ENCODE data around the gene DEF6. TPM values are rescaled to one million over a fixed set of nuclear protein-coding genes. Genes with fewer than 3 reads are reported as not detected.
A peak's percentile ranks its signal among the peaks of the same experiment; 100 is the strongest.

Gene DEF6
- total and polyA plus RNA-seq, 2 of the 13 experiments (the other 11 are each of a cell fraction or from before 2014, with no cell fraction given), result 5.2 to 10.0 TPM

- TF ChIP-seq SP4 (CRISPR knock-in tag; IDR thresholded peaks at IDR 0.05) (peak; percentile 99), RCOR2 (CRISPR knock-in tag; IDR thresholded peaks at IDR 0.05) (peak; percentile 63; the same call in 1 of the 2 replicates), ZSCAN29 (CRISPR knock-in tag; conservative IDR thresholded peaks at IDR 0.05) (peak; percentile 66; the same call in 1 of the 2 replicates), SPEN (CRISPR knock-in tag; IDR thresholded peaks at IDR 0.05; ENCODE audit: low read depth) (peak; percentile 77), ZBTB20 (CRISPR knock-in tag; IDR thresholded peaks at IDR 0.05; ENCODE audit: borderline replicate concordance, low read depth) (peak; percentile 38; the same call in 1 of the 2 replicates), IRX3 (CRISPR knock-in tag; IDR thresholded peaks at IDR 0.05; ENCODE audit: borderline replicate concordance, low read depth) (peak; percentile 50; the same call in 1 of the 2 replicates), ETS1 (CRISPR knock-in tag; IDR thresholded peaks at IDR 0.05) (no peak), CREM (IDR thresholded peaks at IDR 0.05) (no peak), CREM (CRISPR knock-in tag; IDR thresholded peaks at IDR 0.05) (no peak), GTF3A (CRISPR knock-in tag; conservative IDR thresholded peaks at IDR 0.05) (no peak), SRSF4 (IDR thresholded peaks at IDR 0.05; ENCODE audit: low read depth, low read length, poor library complexity, severe bottlenecking) (no peak), SP1 (IDR thresholded peaks at IDR 0.05) (no peak), SP1 (CRISPR knock-in tag; IDR thresholded peaks at IDR 0.05) (peak; percentile 97), POGZ (CRISPR knock-in tag; IDR thresholded peaks at IDR 0.05) (peak; percentile 77), ZMYM2 (CRISPR knock-in tag; IDR thresholded peaks at IDR 0.05) (no peak), BORCS8-MEF2B (CRISPR knock-in tag; IDR thresholded peaks at IDR 0.05) (peak; percentile 87), RFXANK (CRISPR knock-in tag; IDR thresholded peaks at IDR 0.05) (0 out of 2 replicates have a peak, but pooled peaks have one; percentile 16), RXRB (CRISPR knock-in tag; IDR thresholded peaks at IDR 0.05; ENCODE audit: borderline replicate concordance) (peak; percentile 78; the same call in 1 of the 2 replicates), HNF4A (CRISPR knock-in tag; IDR thresholded peaks at IDR 0.05) (peak; percentile 43), ZNF704 (CRISPR knock-in tag; IDR thresholded peaks at IDR 0.05; ENCODE audit: borderline replicate concordance) (peak; percentile 22; the same call in 1 of the 2 replicates), NCOA1 (CRISPR knock-in tag; IDR thresholded peaks at IDR 0.05) (no peak), ATF5 (CRISPR knock-in tag; IDR thresholded peaks at IDR 0.05; ENCODE audit: low read depth) (0 out of 2 replicates have a peak, but pooled peaks have one; percentile 77), FOXA3 (CRISPR knock-in tag; IDR thresholded peaks at IDR 0.05) (peak; percentile 84), ZNF251 (CRISPR knock-in tag; IDR thresholded peaks at IDR 0.05) (no peak), NRL (CRISPR knock-in tag; IDR thresholded peaks at IDR 0.05; ENCODE audit: borderline replicate concordance) (peak; percentile 94), ZNF121 (CRISPR knock-in tag; IDR thresholded peaks at IDR 0.05) (0 out of 2 replicates have a peak, but pooled peaks have one; percentile 21)
Observed at GRCh38 chr6:35342258-35343091, 44.9 kb downstream of the DEF6 start, which contains the start of gene PPARD (continued).

Data from HepG2 (cell line).